TTC549 (cell line): ENCODE measurements around the gene HEPN1.

Source experiments
- FAIRE-seq: peaks from 2 replicates; lab custom pipeline; 2012; peaks lifted over from hg19 to GRCh38; lab: Jason Lieb, UNC

HEPN1 gene

DNA sequence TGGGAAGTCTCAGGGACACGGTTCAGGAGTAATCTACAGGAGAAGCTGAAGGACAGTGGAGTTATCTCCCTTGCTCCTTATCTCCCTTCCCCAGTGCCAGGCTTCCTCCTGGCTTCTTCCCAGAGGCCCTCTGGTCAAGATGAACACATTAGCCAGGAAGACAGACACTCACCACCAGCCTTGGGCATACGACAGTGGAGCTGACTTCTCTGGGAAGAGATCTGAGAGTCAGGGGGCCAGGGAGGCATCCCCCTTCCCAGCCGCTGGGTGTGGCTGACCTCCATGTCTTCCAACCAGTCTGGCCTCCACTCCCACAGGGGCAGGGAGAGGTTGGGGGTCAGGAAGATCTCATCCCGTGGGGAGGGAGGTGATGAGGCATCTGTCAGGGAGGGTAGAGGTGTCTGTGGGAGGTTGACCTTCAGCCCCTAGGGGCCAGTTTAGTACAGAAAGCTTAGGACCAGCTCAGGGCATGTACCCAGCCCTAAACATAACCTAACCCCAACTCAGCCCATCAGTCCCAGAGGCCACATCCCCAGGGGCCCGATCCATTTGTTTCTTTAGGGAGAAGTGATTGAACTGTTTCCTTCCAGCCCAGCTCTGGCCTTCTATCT is 34.1 kb upstream of the HEPN1 start:
- FAIRE-seq, result no peak

DNA sequence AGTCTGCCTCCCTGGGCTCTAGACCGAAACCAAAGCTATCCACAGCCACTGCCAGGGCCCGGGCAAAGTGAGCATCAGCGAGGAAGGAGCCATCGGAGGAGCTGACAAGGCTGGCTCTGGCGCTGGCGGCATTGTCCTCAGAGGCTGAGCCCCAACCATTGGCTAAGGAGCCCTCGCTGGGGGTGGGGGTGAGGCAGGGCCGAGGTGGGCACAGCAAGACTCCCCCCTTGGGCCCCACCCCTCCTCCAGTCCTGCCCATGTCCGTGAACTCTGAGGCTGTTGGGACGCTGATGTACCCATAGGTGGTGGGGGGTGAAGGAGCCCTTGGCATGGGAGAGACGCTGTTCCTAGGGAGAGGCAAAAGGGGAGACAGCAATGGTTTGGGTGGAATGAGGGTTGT is 32.6 kb upstream of the HEPN1 start:
- FAIRE-seq, result no peak

DNA sequence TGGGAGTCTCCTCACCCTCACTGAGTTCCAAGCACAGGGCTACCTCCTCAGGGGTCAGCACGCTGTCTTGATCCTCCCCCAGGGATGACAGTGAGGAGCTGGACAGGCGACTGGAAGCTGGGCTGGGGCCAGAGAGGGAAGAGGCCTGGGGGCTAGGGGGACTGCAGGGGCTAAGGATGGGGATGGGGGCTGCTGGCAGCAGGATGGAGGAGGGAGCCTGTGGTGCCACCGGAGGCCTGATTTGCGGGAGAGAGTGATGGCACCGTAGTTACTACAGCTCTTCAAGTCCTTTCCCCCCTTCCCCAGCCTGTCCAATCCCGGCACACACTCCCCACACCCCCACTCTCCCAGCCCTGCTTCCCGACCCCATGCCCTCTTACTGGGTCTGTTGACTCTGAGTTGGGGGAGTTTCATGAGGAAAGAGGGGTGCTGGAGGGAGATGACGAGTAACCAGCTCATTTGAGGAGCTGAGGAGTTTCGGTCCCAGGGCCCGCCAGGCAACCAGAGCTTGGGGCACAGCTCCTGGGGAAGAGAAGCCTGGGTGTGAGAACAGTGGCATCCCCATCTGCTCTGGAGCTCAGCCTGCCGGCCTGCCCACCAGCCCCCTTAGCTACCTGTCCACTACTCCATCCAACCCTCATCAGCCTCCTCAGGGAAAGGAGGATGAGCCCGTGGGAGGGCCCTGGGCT is 31.9 kb upstream of the HEPN1 start:
- FAIRE-seq, result no peak

DNA sequence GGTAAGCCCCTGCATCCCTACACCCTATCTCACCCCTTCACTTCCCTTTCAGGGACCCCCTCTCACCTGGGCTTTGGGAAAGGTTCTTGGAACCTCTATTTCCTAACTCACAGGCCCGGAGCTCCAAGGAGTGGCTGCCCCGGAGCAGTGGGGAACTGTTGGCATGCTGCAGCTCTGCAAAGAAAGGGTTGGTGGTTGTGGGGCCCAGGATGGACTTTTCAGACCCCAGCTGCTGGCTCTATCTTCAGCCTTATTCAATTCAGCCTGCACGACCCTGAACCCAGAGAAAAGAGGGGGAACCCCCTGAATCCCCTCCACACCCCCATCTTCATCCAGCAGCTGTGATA is 31.4 kb upstream of the HEPN1 start:
- FAIRE-seq, result no peak

DNA sequence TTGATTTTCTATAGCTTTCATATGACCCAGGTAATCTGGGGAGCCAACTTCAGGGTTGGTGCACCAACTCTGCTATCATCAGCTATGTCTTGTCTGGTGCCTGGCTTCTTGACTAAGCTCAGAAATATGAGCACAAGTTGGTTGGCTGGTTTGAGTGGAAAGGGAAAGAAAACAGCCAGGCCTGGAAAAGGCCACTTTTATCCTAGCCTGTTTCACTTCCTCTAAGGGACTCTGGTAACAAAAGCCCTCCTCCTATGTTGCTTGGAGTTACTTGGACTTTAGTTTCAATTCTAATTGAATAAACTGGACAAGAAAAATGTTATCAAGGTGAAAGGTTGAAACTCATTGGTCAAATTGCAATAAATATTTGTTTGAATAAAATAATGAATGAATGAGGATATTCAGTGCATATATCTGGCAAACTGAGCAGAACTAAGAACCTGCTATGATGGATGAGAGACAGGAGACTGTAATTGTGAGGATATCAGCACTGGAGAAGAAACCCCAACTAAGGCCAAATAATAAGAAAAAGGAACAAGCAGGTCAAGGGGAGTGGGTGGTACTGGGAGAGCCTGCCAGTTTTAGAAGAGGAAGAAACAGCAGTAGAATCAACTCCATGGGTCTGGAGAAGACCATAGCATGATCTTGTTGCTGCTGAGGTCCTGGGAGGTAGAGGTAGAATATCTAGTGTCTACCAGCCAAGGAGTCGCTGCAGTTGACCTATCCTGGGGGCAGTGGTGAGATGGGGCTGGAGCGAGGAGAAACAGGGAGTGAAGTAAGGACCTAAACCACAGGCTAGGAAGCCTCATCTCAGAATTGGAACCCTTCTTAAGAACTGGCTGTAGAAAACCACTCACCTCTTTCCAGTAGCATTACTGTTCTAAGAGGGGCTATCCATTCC is 29.6 kb upstream of the HEPN1 start:
- FAIRE-seq, result no peak

DNA sequence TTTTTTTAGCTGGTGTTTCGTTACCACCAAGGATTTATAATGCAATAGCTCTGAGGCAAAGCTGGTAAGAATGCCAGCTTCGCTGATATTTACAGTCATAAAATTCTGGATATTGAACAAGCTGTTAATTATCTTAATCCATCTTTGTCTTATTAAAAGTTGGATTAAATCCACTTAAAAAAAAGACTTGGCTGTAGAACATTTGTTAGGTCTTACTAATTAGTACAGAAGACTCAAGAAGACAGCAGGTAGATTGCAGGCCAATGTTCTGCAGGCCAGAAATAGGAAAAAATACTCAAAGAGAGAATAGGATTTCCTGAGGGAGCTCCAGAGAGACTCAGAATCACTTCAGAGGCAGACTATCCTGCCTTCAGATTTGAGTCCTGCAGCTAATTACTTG is 28.9 kb upstream of the HEPN1 start:
- no peak for FAIRE-seq

DNA sequence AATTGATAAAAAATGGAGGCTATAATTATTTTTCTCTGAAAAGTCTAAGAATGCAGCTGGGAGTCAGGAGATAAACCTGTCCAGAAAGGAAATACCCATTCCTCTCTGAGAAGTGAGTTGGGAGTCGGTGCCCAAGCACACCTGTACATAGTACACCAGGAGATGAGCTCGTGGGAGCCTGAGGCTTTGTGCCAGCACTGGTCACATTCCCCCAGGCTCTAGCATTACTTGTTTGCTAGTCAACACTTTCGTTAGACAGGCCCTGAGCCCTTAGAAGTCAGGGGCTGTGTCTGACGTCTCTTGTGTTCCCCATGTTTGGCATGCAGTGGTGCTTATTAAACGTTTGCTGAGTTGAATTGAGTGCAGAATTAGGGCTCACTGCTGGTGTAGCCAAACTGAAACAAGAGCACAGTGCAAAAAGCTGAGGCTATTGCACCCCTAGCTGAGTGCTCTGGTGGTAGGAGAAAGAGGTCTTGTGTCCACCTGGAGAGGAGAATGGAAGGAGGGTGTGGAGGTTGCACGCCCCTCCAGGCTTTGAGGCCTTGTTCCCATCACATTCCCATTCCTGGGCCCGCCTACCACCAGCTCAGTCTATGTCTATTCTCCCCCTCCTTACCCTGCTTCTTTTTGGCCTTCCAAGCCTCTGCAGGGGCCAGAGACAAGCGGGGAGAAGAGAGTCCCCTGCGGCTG is 28.2 kb upstream of the HEPN1 start:
- no peak for FAIRE-seq

DNA sequence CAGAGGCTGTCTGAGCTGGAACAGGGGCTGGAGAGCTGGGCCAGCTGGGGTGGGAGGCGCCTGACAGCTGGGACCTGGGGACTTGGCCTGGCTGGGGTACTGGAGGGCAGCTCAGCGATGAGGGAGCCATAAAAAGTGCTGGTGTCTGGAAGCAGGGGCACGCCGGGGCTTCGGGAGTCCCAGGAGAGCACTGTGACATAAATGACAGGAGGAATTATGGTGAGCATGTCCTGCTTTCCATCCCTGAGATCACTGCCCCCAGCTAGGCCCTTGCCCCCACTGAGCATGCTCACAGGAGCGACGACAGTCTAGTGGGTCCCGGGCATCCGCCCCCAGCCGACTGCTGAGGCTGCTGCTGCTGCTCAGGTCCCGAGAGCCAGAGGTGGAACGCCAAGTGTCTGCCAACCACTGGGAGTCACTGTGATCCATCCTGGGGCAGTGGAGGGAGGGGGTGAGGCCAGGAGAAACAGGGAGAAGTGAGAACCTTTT is 27.6 kb upstream of the HEPN1 start:
- no peak for FAIRE-seq

DNA sequence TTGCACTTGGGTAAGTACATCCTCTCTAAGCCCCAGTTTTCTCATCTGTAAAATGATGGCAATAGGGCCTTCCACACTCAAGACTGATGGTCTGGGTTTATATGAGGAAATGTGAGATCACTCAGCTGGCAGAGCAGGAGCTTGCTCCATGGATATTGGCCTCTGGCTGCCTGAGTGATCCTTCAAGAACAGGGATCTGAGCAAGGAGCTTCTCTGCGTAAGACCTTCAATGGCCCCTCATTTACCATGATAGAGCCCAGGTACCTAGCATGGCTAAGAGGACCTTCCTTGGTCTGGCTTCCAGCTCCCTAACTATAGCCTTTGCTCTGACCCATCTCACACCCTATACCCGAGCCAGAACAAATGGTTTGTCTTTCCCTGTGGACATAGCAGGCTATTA is 26.9 kb upstream of the HEPN1 start:
- no peak for FAIRE-seq

DNA sequence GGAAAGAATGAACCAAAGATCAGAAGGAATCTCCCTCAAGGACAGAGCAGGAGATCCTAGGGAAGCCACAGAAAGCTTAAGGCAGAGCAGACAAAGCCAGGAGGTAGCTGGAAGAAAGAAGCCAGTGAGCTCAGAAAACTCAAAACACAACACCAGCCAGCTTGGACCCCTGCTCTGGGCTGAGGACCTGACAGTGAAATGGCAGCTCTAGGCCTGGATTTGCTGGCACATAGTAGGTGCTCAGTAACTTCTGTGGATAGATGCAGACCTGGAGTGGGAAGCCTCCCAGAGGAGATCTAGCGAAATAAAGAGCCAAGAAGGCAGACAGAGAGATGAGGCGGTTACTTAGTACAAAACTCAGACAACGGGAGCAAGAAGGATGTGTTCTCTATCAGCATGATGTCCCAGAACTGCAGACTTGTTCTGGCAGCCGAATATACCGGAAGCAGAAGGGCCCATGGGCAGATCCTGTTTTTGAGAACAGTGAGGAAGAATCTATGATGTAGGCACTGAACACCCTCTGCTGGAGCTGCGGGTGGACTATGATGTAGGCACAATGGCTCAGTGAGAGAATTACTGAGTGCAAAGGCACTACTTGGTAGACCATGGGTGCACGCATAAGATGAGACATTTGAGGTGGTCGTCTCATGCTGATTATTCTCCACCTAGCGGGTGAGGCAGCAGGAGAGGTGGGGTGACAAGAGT is 26.1 kb upstream of the HEPN1 start:
- FAIRE-seq, result no peak

DNA sequence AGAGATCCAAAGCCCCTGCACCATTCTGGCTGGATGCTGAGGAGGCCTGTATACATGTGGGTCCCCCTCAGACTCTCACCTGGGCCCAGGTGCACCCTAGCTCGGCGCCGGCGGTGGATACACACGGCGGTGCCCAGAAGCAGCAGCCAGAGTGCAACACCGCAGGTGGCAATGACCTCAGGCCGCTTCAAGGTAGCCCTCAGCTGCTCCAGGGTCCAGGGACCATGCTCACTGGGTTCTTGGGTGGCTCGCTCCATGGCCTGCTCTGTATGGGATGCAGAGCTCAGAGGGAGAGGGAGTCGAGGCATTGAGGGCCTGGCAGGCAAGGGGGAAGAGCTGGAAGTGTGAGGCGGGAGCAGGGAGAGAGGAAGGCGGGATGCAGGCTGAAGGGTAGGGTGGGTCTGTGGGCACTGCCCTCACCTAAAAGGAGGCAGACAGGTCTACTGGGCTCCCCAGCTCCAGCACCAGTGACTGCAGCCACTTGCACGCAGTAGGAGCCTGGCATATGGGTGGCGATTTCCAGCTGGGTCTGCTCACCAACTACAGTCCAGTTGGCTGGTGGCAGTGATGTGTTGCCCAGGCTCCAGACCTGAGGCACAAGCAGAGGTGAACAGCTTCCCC is 25.2 kb upstream of the HEPN1 start:
- no peak for FAIRE-seq

DNA sequence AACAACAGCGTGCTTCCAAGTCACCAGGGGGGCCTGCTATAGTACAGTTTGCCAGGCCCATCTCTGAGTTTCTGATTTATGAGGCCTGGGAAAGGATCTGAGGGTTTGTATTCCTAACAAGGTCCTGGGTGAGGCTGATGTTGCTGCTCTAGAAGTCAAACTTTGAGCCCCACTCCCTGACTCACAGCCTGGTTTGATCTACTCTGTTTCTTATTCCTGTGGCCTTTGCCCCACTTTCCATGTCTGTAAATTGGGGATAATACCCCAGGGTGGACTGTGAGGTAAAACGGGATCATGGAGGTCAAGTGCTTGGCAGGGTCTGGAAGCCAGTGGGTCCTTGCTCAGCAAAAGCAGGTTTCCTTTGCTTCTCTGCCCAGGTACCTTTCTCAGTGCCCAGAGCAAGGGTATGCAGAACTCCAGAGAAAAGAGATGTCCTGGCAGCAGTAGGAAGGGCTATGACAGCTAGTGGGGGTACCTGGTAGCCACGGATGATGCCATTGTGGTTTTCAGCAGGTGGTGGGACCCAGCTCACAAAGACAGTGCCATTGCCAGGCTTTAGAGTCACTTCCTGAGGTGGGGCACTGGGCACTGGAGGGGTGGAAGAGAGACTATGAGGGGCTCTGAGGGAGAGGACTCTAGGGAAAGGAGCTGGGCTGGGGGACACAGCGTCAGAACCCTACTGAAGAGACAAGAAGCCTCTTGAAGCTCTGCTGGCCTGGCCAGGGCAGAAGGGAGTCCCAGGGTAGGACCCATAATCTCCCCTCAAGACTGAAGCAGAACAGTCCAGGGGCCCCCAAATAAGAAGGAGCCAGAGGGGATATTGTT is 24.2 kb upstream of the HEPN1 start:
- no peak for FAIRE-seq

DNA sequence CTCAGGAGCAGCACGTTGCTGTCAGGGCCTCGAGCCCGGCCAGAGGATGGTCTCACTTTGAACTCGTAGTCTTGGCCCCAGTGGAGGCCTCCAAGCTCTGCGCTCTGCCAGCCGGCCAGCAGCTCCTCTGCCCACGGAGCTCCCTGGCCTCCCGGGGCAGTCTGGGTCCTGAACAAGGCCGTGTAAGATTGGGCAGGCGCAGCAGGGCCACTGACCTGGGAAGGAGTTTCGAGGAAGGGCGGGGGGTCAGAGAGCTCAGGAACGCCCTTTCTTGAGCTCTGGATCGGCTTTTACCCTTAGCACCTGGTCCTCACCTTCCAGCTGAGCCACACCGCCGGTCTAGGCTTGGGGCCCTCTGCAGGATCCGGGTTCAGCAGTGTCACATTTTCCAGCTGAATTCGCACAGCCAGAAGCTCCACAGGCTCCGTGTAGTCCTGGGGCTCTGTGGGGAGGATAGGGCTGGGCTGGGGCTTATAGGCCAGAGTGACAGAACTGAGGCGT is 23.5 kb upstream of the HEPN1 start:
- no peak for FAIRE-seq

DNA sequence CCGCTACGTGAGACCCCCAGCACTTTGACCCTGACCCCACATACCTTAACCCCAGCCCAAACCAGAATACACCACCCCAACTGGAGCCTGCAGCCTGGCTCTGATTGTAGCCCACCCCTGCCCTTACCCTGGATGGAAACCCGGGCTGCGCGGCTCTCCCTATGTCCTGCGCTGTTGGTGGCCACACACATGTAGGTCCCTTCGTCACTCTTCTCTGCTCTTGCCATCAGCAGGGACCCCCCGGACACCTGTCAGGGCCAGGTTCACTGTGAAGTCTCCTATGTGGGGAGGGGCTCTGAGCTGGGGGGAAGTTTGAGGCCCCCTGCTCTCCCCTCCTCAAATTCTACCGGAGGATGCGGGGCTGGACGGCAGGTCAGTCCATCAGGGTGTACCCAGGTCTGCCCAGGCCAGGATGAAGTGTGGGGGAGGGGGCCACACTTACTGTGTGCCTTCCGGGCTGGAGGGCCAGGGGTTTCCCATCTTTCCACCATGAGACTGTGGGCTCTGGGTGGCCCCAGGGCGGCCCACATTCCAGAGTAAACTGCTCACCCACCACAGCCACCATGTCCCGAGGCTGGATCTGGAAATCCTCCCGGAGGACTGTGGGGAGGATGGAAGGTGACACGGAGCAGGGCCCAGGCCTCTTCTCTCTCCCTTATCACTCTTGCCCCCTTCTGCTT is 22.8 kb upstream of the HEPN1 start:
- no peak for FAIRE-seq

DNA sequence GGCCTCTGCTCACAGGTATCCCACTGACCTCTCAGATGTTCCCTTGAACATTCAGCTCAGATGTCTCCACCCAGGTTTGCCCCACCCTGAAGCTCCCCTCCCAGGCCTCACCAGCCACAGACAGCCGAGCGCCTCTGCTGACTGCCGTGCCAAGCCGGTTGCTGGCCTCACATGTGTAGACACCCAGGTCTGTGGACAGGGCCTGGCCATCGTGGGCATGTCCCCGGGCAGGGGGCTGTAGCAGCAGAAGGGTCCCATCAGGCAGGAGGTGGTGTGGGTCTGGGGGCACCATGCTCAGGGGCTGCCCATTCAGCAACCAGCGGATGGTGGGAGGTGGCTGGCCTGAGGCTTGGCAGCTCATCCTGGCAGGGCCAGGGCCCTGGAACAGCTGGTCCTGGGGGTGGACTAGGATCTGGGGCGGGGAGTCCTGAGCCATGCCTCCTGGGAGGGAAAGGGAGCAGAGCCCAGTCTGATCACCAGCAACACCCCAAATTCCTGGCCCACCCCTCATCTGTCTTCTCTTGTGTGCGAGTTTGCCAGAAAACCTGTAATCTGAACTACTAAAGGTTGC is 22.1 kb upstream of the HEPN1 start:
- no peak for FAIRE-seq

DNA sequence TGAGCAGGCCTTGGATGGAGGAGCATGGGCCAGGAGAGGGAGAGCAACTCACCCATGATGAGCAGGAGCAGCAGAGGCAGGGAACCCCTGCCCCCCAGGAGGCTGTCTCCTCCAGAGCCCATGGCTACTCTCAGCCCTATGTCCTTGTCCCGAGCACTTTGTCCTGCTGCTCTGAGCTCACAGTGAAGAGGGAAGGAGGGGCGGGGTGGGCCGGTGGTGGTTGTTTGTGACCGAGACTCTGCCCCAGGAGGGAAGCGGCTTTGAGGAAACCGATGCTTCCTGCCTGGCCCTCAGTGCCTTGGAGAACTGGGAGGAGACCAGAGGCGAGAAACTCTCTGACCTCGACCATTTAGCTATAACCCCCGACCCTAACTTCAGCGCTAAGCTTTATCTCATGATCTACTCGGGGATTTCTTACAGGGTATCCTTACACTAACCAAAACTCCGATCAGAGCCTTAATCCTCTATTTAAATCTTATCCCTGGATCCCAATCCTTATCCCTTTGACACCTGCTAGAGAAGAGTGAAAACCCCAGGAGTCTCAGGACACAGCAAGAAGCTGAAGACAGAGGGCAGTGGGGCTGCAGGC is 21.3 kb upstream of the HEPN1 start, which contains the start of gene ROBO4:
Gene ROBO4 (minus strand): TSS at position 192 of the 589 bp plus-strand sequence. CDS start 70 bp downstream, at position 122.
- no peak for FAIRE-seq

DNA sequence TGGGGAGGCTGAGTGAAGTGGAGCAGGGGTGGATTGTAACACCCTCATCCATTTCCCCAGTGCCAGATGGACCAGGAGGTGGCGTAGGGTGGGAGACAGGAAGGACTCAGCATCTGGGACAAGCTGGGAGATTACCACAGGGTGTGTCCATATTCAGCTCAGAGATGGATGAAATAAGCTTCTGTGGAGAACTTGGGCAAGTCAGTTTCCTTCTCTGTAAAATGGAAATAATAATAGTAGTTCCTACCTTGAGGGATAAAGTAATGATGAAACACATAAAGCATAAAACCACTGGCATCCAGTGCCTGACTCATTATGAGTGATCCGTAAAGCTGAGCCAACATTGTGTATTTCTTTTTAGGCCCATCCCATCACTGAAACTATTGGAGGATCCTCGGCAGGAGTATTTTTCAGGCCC is 20.8 kb upstream of the HEPN1 start:
- no peak for FAIRE-seq

DNA sequence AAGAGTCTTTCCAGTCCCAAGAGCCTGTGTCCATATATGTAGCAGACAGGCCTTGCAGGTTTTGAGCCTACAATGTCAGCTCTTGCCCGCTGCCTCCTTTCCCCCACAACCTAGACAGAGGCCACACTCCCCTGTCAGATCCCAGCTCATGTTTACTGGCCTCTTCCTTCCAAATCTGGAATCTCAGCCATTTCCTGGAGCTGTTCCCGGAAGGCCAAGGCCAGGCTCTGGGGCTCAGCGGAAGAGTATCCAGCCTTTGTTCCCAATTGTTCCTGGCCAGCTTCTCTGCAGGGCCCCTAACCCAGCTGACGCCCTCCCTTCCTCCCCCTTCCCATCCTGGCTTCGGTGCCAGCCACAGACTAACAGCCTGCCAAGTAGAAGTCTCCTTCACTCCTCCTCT is 20.3 kb upstream of the HEPN1 start:
- FAIRE-seq, result no peak
